AG04450 (cell line): ENCODE data around the gene WDR82. TPM values are rescaled to one million over a fixed set of nuclear protein-coding genes. Genes with fewer than 3 reads are reported as not detected.

Source experiments
- CTCF ChIA-PET: fragments of 300-600, 350-600 bp; formaldehyde crosslinking; extraction: SDS; loops from one replicate; lab custom pipeline; 2022; ENCODE audit warnings: antibody characterized with exemption, inconsistent platforms; lab: Charles Lee
- POLR2A ChIA-PET: fragments of 350-600 bp; formaldehyde crosslinking; extraction: SDS; loops from one replicate; lab custom pipeline; 2021; ENCODE audit warnings: antibody characterized with exemption, inconsistent platforms; lab: Yijun Ruan, JAX
- DNase-seq: peaks from one replicate; pipeline ENCODE4 v3.0.0-alpha.2; 2011; ENCODE audit warnings: low read depth, low spot score
- H3K27ac ChIP-seq: one replicate; pipeline ENCODE4 v1.5.1; 2012; ENCODE audit warnings: low read depth, low read length, control low read depth
- H3K27me3 ChIP-seq: one replicate; pipeline ENCODE4 v1.6.0; 2012; ENCODE audit warnings: low read length; ENCODE audit not compliant: control insufficient read depth, insufficient read depth
- H3K4me3 ChIP-seq: 2 replicates; pipeline ENCODE4 v1.5.1; 2011; ENCODE audit warnings: mild to moderate bottlenecking, low read depth, low read length, control low read depth
- H3K9me3 ChIP-seq: 2 replicates; pipeline ENCODE4 v1.5.1; 2012; ENCODE audit warnings: low read length; ENCODE audit not compliant: control insufficient read depth, insufficient read depth
- polyA plus RNA-seq: library from polyadenylated mRNA; depleted of rRNA; stranded (reverse); fragments of >200 nt; gene quantifications from 2 replicates; pipeline ENCODE4 v1.2.3, GENCODE V29; 2011
- TF ChIP-seq, protein P1 (sequence below): IDR thresholded peaks from 2 replicates; pipeline ENCODE4 v1.5.1; 2011; ENCODE audit warnings: low read depth, low read length, control low read depth, inconsistent platforms

The WDR82 gene
- polyA plus RNA-seq, 1 experiment, result 77.6 TPM

GRCh38 chr3:52242039-52242438 is 36.4 kb downstream of the WDR82 start:
- TF ChIP-seq, protein P1, sequence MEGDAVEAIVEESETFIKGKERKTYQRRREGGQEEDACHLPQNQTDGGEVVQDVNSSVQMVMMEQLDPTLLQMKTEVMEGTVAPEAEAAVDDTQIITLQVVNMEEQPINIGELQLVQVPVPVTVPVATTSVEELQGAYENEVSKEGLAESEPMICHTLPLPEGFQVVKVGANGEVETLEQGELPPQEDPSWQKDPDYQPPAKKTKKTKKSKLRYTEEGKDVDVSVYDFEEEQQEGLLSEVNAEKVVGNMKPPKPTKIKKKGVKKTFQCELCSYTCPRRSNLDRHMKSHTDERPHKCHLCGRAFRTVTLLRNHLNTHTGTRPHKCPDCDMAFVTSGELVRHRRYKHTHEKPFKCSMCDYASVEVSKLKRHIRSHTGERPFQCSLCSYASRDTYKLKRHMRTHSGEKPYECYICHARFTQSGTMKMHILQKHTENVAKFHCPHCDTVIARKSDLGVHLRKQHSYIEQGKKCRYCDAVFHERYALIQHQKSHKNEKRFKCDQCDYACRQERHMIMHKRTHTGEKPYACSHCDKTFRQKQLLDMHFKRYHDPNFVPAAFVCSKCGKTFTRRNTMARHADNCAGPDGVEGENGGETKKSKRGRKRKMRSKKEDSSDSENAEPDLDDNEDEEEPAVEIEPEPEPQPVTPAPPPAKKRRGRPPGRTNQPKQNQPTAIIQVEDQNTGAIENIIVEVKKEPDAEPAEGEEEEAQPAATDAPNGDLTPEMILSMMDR, result no peak
- ChIA-PET POLR2A (no interaction called here), CTCF (interaction anchor here (1.1 to 2.7 kb wide), 2 partner anchors 11 to 22 kb away, joined by 3 to 17 read pairs; no protein-coding TSS in a partner anchor)
- no peak overlapping the region for H3K4me3 ChIP-seq
- no peaks in the 10 kb centered on the region for H3K27me3 ChIP-seq
- DNase-seq, result no peak
- H3K9me3 ChIP-seq, result peaks cover 9% of the 10 kb centered on the region
- H3K27ac ChIP-seq, result no peak overlapping the region

GRCh38 chr3:52240886-52241370 is 37.5 kb downstream of the WDR82 start:
- peaks cover 9% of the 10 kb centered on the region for H3K9me3 ChIP-seq
- TF ChIP-seq, protein P1, result no peak
- peak overlapping the region; percentile 96 for H3K27ac ChIP-seq
- POLR2A ChIA-PET, result interaction anchor here (0.7 to 1.3 kb wide), 4 partner anchors 24 to 87 kb away, joined by 3 to 7 read pairs (median 3); partner anchors contain the start of genes GLYCTK, POC1A and WDR82
- no peak for DNase-seq
- no peaks in the 10 kb centered on the region for H3K27me3 ChIP-seq
- no peak overlapping the region for H3K4me3 ChIP-seq
- CTCF ChIA-PET, result interaction anchor here (0.6 to 1.3 kb wide), 5 partner anchors 10 to 98 kb away, joined by 3 to 10 read pairs (median 5); partner anchors contain the start of gene WDR82

DNA sequence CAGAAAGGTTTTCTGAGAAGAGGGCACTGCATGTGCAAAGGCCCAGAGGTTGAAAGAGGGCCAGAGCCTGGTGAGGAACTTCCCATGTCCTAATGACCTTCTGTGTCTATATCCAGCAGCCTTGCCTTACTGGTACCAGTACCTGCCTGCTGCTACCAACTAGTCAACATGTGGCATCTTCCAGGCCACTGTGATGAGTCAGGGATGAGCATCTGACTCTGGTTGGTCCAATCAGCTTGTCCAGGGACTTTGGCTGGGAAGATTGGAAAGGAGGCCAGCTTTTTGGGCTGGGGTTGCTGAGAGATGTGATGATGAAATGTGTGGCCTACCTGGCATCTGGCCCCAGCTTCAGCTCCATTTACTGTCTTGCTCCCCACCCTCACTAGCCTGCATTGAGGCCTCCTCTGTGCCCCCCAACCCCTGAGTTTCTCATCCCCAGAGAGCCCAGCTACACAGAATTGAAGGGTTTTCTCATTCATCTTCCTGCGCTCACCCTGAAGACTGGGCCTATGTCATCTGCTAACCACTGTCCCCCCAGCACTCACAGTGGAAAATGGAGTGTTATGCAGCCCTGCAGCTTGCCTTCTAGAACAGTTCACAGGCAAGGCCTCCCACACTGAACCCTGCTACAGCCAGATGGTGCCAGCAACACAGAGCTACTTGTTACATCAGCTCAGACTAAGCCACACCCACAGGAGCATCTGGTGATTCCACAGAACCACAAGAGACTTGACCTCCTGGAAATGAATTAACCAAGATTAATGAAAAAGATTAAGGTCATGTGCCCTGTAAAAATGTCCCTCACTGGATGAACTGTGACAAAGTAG is 38.2 kb downstream of the WDR82 start:
- POLR2A ChIA-PET, result interaction anchor here (0.7 to 1.3 kb wide), 4 partner anchors 23 to 86 kb away, joined by 3 to 7 read pairs (median 3); partner anchors contain the start of genes GLYCTK, POC1A and WDR82
- Histone ChIP-seq H3K9me3 (peaks cover 9% of the 10 kb centered on the region), H3K4me3 (peak overlapping the region; percentile 96), H3K27ac (peak overlapping the region; percentile 96), H3K27me3 (no peaks in the 10 kb centered on the region)
- TF ChIP-seq, protein P1, result 0 out of 2 replicates have a peak, but pooled peaks have one; percentile 9
- DNase-seq, result peak; percentile 87
- CTCF ChIA-PET, result interaction anchor here (0.6 to 1.3 kb wide), 6 partner anchors 9 to 99 kb away, joined by 3 to 10 read pairs (median 4); partner anchors contain the start of gene WDR82

DNA sequence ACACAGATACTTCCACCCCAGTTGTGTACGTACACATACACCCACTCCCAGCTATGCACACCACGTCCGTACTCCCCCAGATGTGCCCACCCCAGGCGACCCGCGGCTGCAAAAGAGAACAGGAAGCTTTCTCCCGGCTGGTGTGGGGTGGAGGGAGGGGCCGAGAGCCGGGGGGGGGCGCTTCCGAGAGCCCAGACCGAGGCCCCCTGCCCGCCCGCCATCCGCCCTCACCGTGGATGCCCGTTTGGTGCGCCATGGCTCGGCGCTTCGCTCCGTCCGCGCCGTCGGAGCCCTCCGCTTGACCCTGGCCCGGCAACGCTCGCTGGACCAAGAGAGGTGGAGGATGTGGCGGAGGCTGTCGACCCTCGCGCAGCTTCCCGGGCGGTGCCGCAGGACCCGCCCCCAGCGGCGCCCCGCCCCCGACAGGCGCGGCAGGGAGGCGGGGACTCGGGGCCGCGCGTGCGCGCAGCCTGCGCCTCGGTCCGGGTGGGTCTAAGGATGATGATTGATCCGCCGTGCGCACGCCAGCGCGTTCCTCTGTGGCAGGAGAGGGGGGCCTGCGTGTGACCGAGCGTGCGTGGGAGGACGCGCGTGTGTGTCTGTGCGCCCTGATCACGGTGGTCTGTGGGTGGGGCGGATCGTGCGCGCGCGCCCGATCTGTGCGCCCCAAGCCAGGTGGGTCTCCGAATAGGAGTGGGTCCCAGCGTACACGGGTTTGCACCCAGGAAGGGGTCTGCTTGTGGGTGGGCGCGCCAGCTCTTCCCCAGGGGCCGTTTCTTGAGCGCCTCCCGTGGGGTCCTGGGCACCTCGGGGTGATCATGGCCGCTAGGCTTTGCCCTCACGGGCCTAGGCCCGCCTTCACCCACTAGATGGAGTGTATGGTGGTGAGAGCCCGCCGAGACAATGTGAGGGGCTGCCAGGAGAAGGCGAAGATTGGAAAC is 39.4 kb downstream of the WDR82 start, which contains the start of gene TWF2:
TSS of gene TWF2 (minus strand) at position 398 of the 941 bp plus-strand sequence. CDS start at position 256, 142 bp downstream.
- CTCF ChIA-PET, result interaction anchor here (1.3 to 1.4 kb wide), 2 partner anchors 33 to 100 kb away, joined by 3 to 4 read pairs; no protein-coding TSS in a partner anchor
- peaks cover 7% of the 10 kb centered on the region for H3K9me3 ChIP-seq
- H3K27me3 ChIP-seq, result no peaks in the 10 kb centered on the region
- POLR2A ChIA-PET, result interaction anchor here (0.6 to 2.3 kb wide), 4 partner anchors 11 to 64 kb away, joined by 3 to 14 read pairs (median 5); partner anchors contain the start of gene WDR82
- peak within 1 kb of the TSS; percentile 99 for H3K27ac ChIP-seq
- TF ChIP-seq, protein P1, result peak; percentile 40
- DNase-seq, result peak; percentile 45
- H3K4me3 ChIP-seq, result peak within 1 kb of the TSS; percentile 96
